ENCODE data around the gene SLK.

SLK gene

GRCh38 chr10:103991393-103992128, 24.6 kb downstream of the SLK start:
- no peak for DNase-seq

- no peak for DNase-seq
These were observed 28.2 kb downstream of the SLK start for GRCh38 chr10:103995134-103995533.

GRCh38 chr10:103998805-103999204, 31.9 kb downstream of the SLK start:
- DNase-seq = no peak

- no peak for DNase-seq
These were observed 36.0 kb downstream of the SLK start for GRCh38 chr10:104002911-104003310.

GRCh38 chr10:104005172-104005863, 38.4 kb downstream of the SLK start:
- DNase-seq = no peak

GRCh38 chr10:104011904-104012303, 45.0 kb downstream of the SLK start:
- DNase-seq = no peak

- DNase-seq = no peak
These were observed 46.5 kb downstream of the SLK start for GRCh38 chr10:104013489-104013888.

- DNase-seq = no peak
These were observed 47.2 kb downstream of the SLK start for GRCh38 chr10:104014176-104014575.

- DNase-seq = no peak
These were observed 49.7 kb downstream of the SLK start for GRCh38 chr10:104016661-104017060.

- no peak for DNase-seq
These were observed 51.5 kb downstream of the SLK start for GRCh38 chr10:104018471-104018870.

GRCh38 chr10:104020020-104020419, 53.1 kb downstream of the SLK start:
- no peak for DNase-seq

- DNase-seq = no peak
These were observed 54.3 kb downstream of the SLK start for GRCh38 chr10:104021246-104021645.

GRCh38 chr10:104022026-104022425, 55.1 kb downstream of the SLK start:
- DNase-seq = no peak

GRCh38 chr10:104025524-104025923, 58.6 kb downstream of the SLK start:
- no peak for DNase-seq

- DNase-seq = no peak
These were observed 59.8 kb downstream of the SLK start for GRCh38 chr10:104026762-104027161.

- DNase-seq = no peak
These were observed 61.2 kb downstream of the SLK start for GRCh38 chr10:104028146-104028545.

GRCh38 chr10:104028823-104029520, 62.0 kb downstream of the SLK start:
- no peak for DNase-seq

- DNase-seq = no peak
These were observed 62.6 kb downstream of the SLK start for GRCh38 chr10:104029521-104029860.

GRCh38 chr10:104031631-104032030, 64.7 kb downstream of the SLK start:
- no peak for DNase-seq

GRCh38 chr10:104032144-104032775, 65.3 kb downstream of the SLK start:
- DNase-seq = no peak

- no peak for DNase-seq
These were observed 66.5 kb downstream of the SLK start for GRCh38 chr10:104033401-104033930.

- no peak for DNase-seq
These were observed 67.0 kb downstream of the SLK start for GRCh38 chr10:104033966-104034365.

Measured in retina (tissue), 1 donor.